SU-DHL-6 (cell line): ENCODE data around the gene IYD.

Experiments
- H2AFZ ChIP-seq: fragments of 200-600 bp; sonication (generic); 2 replicates; pipeline ENCODE4 v1.6.1; 2014; ENCODE audit warnings: low read depth, mild to moderate bottlenecking, moderate library complexity, mixed read lengths, antibody characterized with exemption, low read length; ENCODE audit not compliant: severe bottlenecking
- H3F3A ChIP-seq: fragments of 200-600 bp; shearing (Covaris generic); 2 replicates; pipeline ENCODE4 v1.6.0; 2016; ENCODE audit warnings: antibody characterized with exemption, mild to moderate bottlenecking; ENCODE audit not compliant: insufficient read depth
- H3K27ac ChIP-seq: fragments of 200-600 bp; sonication (generic); 2 replicates; pipeline ENCODE4 v1.5.1; 2016; ENCODE audit warnings: low read depth, mild to moderate bottlenecking, low read length, moderate library complexity, mixed read lengths
- H3K27me3 ChIP-seq: fragments of 200-600 bp; sonication (generic), shearing (Covaris generic); 2 replicates; pipeline ENCODE4 v1.6.0; 2014; ENCODE audit warnings: mild to moderate bottlenecking, low read length
- H3K36me3 ChIP-seq: fragments of 200-600 bp; sonication (generic); 2 replicates; pipeline ENCODE4 v1.6.1; 2014; ENCODE audit warnings: mild to moderate bottlenecking, low read length, mixed read lengths
- H3K4me2 ChIP-seq: fragments of 300-600, 200-600 bp; shearing (Covaris generic), sonication (generic); 2 replicates; pipeline ENCODE4 v1.6.0; 2014; ENCODE audit warnings: low read length, low read depth, mild to moderate bottlenecking; ENCODE audit not compliant: poor library complexity, severe bottlenecking
- H3K4me3 ChIP-seq: fragments of 200-600 bp; sonication (generic); 2 replicates; pipeline ENCODE4 v1.5.1; 2014; ENCODE audit warnings: antibody characterized with exemption, low read length, mild to moderate bottlenecking, mixed read lengths; ENCODE audit not compliant: insufficient read depth, poor library complexity, severe bottlenecking
- H3K79me2 ChIP-seq: fragments of 200-600 bp; sonication (generic); 2 replicates; pipeline ENCODE4 v1.6.1; 2014; ENCODE audit warnings: mild to moderate bottlenecking, low read length, moderate library complexity; ENCODE audit not compliant: insufficient read depth
- H3K9ac ChIP-seq: fragments of 200-600 bp; sonication (generic); 2 replicates; pipeline ENCODE4 v1.7.0; 2014; ENCODE audit warnings: mild to moderate bottlenecking, low read length
- H3K9me2 ChIP-seq: fragments of 200-600 bp; sonication (generic); replicated peaks from 2 replicates; pipeline ENCODE4 v1.6.1; 2014; ENCODE audit warnings: low read length; ENCODE audit not compliant: insufficient read depth
- H3K9me3 ChIP-seq: fragments of 200-600 bp; sonication (generic); 2 replicates; pipeline ENCODE4 v1.6.1; 2014; ENCODE audit warnings: low read length, mixed read lengths; ENCODE audit not compliant: insufficient read depth
- H4K20me1 ChIP-seq: fragments of 200-600 bp; sonication (generic); 2 replicates; pipeline ENCODE4 v1.6.1; 2014; ENCODE audit warnings: low read depth, mild to moderate bottlenecking, antibody characterized with exemption, low read length, moderate library complexity, mixed read lengths
- CTCF ChIP-seq: fragments of 200-600 bp; sonication (generic); IDR thresholded peaks from one replicate; pipeline ENCODE4 v1.5.1; 2017; ENCODE audit warnings: antibody characterized with exemption, mild to moderate bottlenecking, low read length, moderate library complexity; ENCODE audit not compliant: insufficient read depth, poor library complexity, severe bottlenecking
- EZH2phosphoT487 ChIP-seq: fragments of 200-600 bp; sonication (generic), shearing (Covaris generic); conservative IDR thresholded peaks from 2 replicates; pipeline ENCODE4 v1.6.1; 2018; ENCODE audit warnings: mild to moderate bottlenecking, antibody characterized with exemption, low read length, moderate library complexity, mixed read lengths

The IYD gene

GRCh38 chr6:150451807-150452427, 83.1 kb downstream of the IYD start:
- Histone ChIP-seq H3K79me2 (no peaks in the 10 kb centered on the region), H2AFZ (no peak overlapping the region), H3K4me2 (no peak overlapping the region), H3K4me3 (no peak overlapping the region), H3K9me3 (no peaks in the 10 kb centered on the region), H3F3A (no peaks in the 10 kb centered on the region), H3K9me2 (no peaks in the 10 kb centered on the region), H3K27me3 (no peaks in the 10 kb centered on the region), H3K27ac (no peak overlapping the region), H3K36me3 (no peaks in the 10 kb centered on the region), H3K9ac (no peak overlapping the region), H4K20me1 (no peaks in the 10 kb centered on the region)
- TF ChIP-seq EZH2phosphoT487 (no peak), CTCF (no peak)

GRCh38 chr6:150452428-150453243, 83.8 kb downstream of the IYD start:
- no peak overlapping the region for H2AFZ ChIP-seq
- H3K27ac ChIP-seq = no peak overlapping the region
- H4K20me1 ChIP-seq = no peaks in the 10 kb centered on the region
- no peaks in the 10 kb centered on the region for H3K36me3 ChIP-seq
- H3K27me3 ChIP-seq = no peaks in the 10 kb centered on the region
- no peak overlapping the region for H3K4me2 ChIP-seq
- H3F3A ChIP-seq = no peaks in the 10 kb centered on the region
- H3K9ac ChIP-seq = no peak overlapping the region
- no peaks in the 10 kb centered on the region for H3K9me2 ChIP-seq
- H3K79me2 ChIP-seq = no peaks in the 10 kb centered on the region
- H3K9me3 ChIP-seq = no peaks in the 10 kb centered on the region
- TF ChIP-seq EZH2phosphoT487 (no peak), CTCF (no peak)
- H3K4me3 ChIP-seq = no peak overlapping the region

GRCh38 chr6:150453357-150453756, 84.5 kb downstream of the IYD start:
- no peak overlapping the region for H3K27ac ChIP-seq
- H3K27me3 ChIP-seq = no peaks in the 10 kb centered on the region
- TF ChIP-seq EZH2phosphoT487 = no peak
- no peak for TF ChIP-seq CTCF

More at GRCh38 chr6:150453357-150453756, 84.5 kb downstream of the IYD start:
- Histone ChIP-seq H3F3A (no peaks in the 10 kb centered on the region), H3K9me3 (no peaks in the 10 kb centered on the region), H3K9ac (no peak overlapping the region), H2AFZ (no peak overlapping the region), H3K36me3 (no peaks in the 10 kb centered on the region), H4K20me1 (no peaks in the 10 kb centered on the region), H3K4me3 (no peak overlapping the region), H3K79me2 (no peaks in the 10 kb centered on the region), H3K4me2 (no peak overlapping the region), H3K9me2 (no peaks in the 10 kb centered on the region)
